ENCODE data around the gene CCDC78. TPM values are rescaled to one million over a fixed set of nuclear protein-coding genes. Genes with fewer than 3 reads are reported as not detected.

Gene CCDC78
- total and polyA plus RNA-seq, 12 donors: 0.21 to 1.7 (median 0.55) TPM; not detected in 1

GRCh38 chr16:762595-763268 lies 36.5 kb upstream of the CCDC78 start:
- 71 to 74% methylated on average over 17 of the region's 17 CpGs for WGBS, 2 donors
- no peak for DNase-seq
- no peak overlapping the region for H3K27ac ChIP-seq
- intact Hi-C loops (cut with DNase I): no loop called here
- H3K27me3 ChIP-seq: peaks cover 6 to 36% (median 10%) of the 10 kb centered on the region in 7 donors
- H3K4me3 ChIP-seq: no peak overlapping the region
- peaks cover 0 to 3% (median 0%) of the 10 kb centered on the region in 9 donors for H3K4me1 ChIP-seq
- no peaks in the 10 kb centered on the region for H3K36me3 ChIP-seq
- no peak for TF ChIP-seq CTCF (IDR thresholded peaks at IDR 0.05)
- ATAC-seq: no peak
- H3K9me3 ChIP-seq: no peaks in the 10 kb centered on the region

GRCh38 chr16:761625-762513 lies 35.6 kb upstream of the CCDC78 start:
- TF ChIP-seq CTCF (IDR thresholded peaks at IDR 0.05): no peak
- intact Hi-C loops (cut with DNase I): no loop called here

GRCh38 chr16:760545-761343 lies 34.5 kb upstream of the CCDC78 start, which contains the start of gene MSLN:
TSS of gene MSLN (plus strand) at chr16:760734. CDS start at chr16:762681, 1,947 bp downstream.
- DNase-seq: no peak
- peaks cover 0 to 7% (median 0%) of the 10 kb centered on the region in 9 donors for H3K4me1 ChIP-seq
- H3K4me3 ChIP-seq: no peak within 1 kb of the TSS
- no peak for TF ChIP-seq CTCF (IDR thresholded peaks at IDR 0.05)
- 75 to 77% methylated on average over 37 of the region's 37 CpGs for WGBS, 2 donors
- ATAC-seq: no peak
- H3K27me3 ChIP-seq: peaks cover 6 to 36% (median 10%) of the 10 kb centered on the region in 7 donors
- no peaks in the 10 kb centered on the region for H3K9me3 ChIP-seq
- no peak within 1 kb of the TSS for H3K27ac ChIP-seq
- H3K36me3 ChIP-seq: no peaks in the 10 kb centered on the region
- intact Hi-C loops (cut with DNase I): no loop called here

More at GRCh38 chr16:761625-762513, 35.6 kb upstream of the CCDC78 start:
- H3K4me1 ChIP-seq: peaks cover 0 to 7% (median 0%) of the 10 kb centered on the region in 9 donors
- no peak for DNase-seq
- H3K27me3 ChIP-seq: peaks cover 6 to 36% (median 10%) of the 10 kb centered on the region in 7 donors
- H3K9me3 ChIP-seq: no peaks in the 10 kb centered on the region
- WGBS, 2 donors: 64 to 68% methylated on average over 22 of the region's 22 CpGs
- H3K36me3 ChIP-seq: no peaks in the 10 kb centered on the region
- no peak overlapping the region for H3K4me3 ChIP-seq
- ATAC-seq: no peak
- H3K27ac ChIP-seq: no peak overlapping the region

- intact Hi-C loops (cut with DNase I): no loop called here
- no peak for TF ChIP-seq CTCF (IDR thresholded peaks at IDR 0.05)
- Histone ChIP-seq H3K36me3 (no peaks in the 10 kb centered on the region), H3K4me1 (peaks cover 0 to 7% (median 0%) of the 10 kb centered on the region in 9 donors), H3K27ac (no peak overlapping the region), H3K27me3 (peaks cover 6 to 39% (median 10%) of the 10 kb centered on the region in 7 donors), H3K9me3 (no peaks in the 10 kb centered on the region), H3K4me3 (no peak overlapping the region)
- ATAC-seq (no peak), DNase-seq (no peak)
- WGBS, 2 donors: 65 to 70% methylated on average over 13 to 15 of the region's 15 CpGs
These were observed 33.8 kb upstream of the CCDC78 start for GRCh38 chr16:760065-760464.

All from heart right ventricle (tissue), 16 donors.